Spleen (tissue), 11 donors: ENCODE measurements around the gene ARHGEF39. TPM values are rescaled to one million over a fixed set of nuclear protein-coding genes. Genes with fewer than 3 reads are reported as not detected.

Experiments used
- DNase-seq: peaks from one replicate; pipeline ENCODE4 v3.0.0-alpha.2; 2020
- H3K27ac ChIP-seq, 8 donors: fragments of 200-600 bp; sonication (generic) in 7 of 8; 1 replicate in 4 of 8; 2 replicates in 4 of 8; pipeline versions ENCODE4 v1.5.0 to v1.8.0; 2016 to 2021; ENCODE audit warnings: inconsistent platforms in 4 of 8, mild to moderate bottlenecking in 4 of 8, moderate library complexity in 1 of 8
- H3K27me3 ChIP-seq, 7 donors: fragments of 200-600 bp; sonication (generic) in 6 of 7; replicated peaks in 1 of 7; 1 replicate in 4 of 7; 2 replicates in 3 of 7; pipeline versions ENCODE4 v1.5.0 to v1.8.0; 2016 to 2021; ENCODE audit warnings: inconsistent platforms in 3 of 7, mild to moderate bottlenecking in 1 of 7
- H3K36me3 ChIP-seq, 6 donors: fragments of 200-600 bp; sonication (generic) in 5 of 6; 1 replicate in 4 of 6; 2 replicates in 2 of 6; pipeline versions ENCODE4 v1.5.0 to v1.8.0; 2016 to 2021; ENCODE audit warnings: inconsistent platforms in 2 of 6
- H3K4me1 ChIP-seq, 6 donors: fragments of 200-600 bp; sonication (generic) in 5 of 6; 1 replicate in 3 of 6; 2 replicates in 3 of 6; pipeline versions ENCODE4 v1.5.0 to v1.8.0; 2016 to 2021; ENCODE audit warnings: inconsistent platforms in 3 of 6
- H3K4me3 ChIP-seq, 8 donors: fragments of 200-600 bp; sonication (generic) in 7 of 8; 1 replicate in 4 of 8; 2 replicates in 4 of 8; pipeline versions ENCODE4 v1.5.0 to v1.8.0; 2016 to 2021; ENCODE audit warnings: inconsistent platforms in 4 of 8, mild to moderate bottlenecking in 4 of 8, moderate library complexity in 2 of 8
- H3K9me3 ChIP-seq, 8 donors: fragments of 200-600 bp; sonication (generic) in 7 of 8; 1 replicate in 4 of 8; 2 replicates in 4 of 8; pipeline versions ENCODE4 v1.5.0 to v1.8.0; 2016 to 2021; ENCODE audit warnings: inconsistent platforms in 4 of 8
- POLR2A ChIP-seq, 3 donors: fragments of 450-650 bp; IDR thresholded peaks; one replicate each; pipeline ENCODE4 v1.5.1; 2017; ENCODE audit warnings: antibody characterized with exemption in 3 of 3, mild to moderate bottlenecking in 1 of 3
- POLR2AphosphoS5 ChIP-seq, 3 donors: sonication (generic); formaldehyde crosslinking; IDR thresholded peaks; one replicate each; pipeline ENCODE4 v1.5.1; 2017; ENCODE audit warnings: antibody characterized with exemption in 3 of 3
- WGBS, 5 donors: extraction: QIAGEN DNeasy Blood & Tissue Kit in 3 of 5; methylation state at CpG; one replicate each; pipeline versions ENCODE4 v1.1.5 to v1.1.7; 2013 to 2018; 5-methylcytosine and 5-hydroxymethylcytosine counted together
- intact Hi-C: fragments of 100-400 bp; cut with DNase I; formaldehyde crosslinking; loops from one replicate; pipeline ENCODE4 v1.15.0; 2023; ENCODE audit warnings: low total_unique reads
- polyA plus RNA-seq, 3 donors: library from polyadenylated mRNA; stranded (reverse); fragments of 200-250 nt; gene quantifications; one replicate each; pipeline ENCODE4 v1.2.1, GENCODE V29; 2013
- total RNA-seq, 7 donors: library from RNA; depleted of rRNA in 3 of 7; stranded (reverse); fragments of >200 nt in 3 of 7; fragmentation: NEBNext Ultra II Directional in 4 of 7; extraction: Animal tissue kit (Norgen Biotek cat#: 25700) in 4 of 7; gene quantifications; one replicate each; pipeline versions ENCODE4 v1.1.0 to v1.2.1, GENCODE V29; 2016 to 2021
- TF ChIP-seq, protein P1 (sequence below), 11 experiments: fragments of 200-600 bp in 7 of 11; fragments of 450-650 bp in 4 of 11; sonication (generic) in 4 of 11; IDR thresholded peaks in 8 of 11; conservative IDR thresholded peaks in 3 of 11; 1 replicate in 7 of 11; 2 replicates in 4 of 11; pipeline versions ENCODE4 v1.4.0 to v1.8.0; 2016 to 2021; ENCODE audit warnings: antibody characterized with exemption in 11 of 11, inconsistent platforms in 4 of 11, mild to moderate bottlenecking in 1 of 11
- donor health status: healthy with polysubstance abuse.
- donor health status: DM: no; HTN: no; CAD: no; lungs with moderate emphysema.
- donor health status: DM: no; HTN: no; CAD: no.
- donor health status: Bipolar disorder and iron deficiency.
- donor health status: healthy.
- donor health status: DM: no; HTN: no; CAD: no.
- donor health status: DM: yes; HTN: yes; CAD: no.

Gene ARHGEF39
- total and polyA plus RNA-seq, 10 donors: 0.89 to 2.9 (median 1.3) TPM

DNA sequence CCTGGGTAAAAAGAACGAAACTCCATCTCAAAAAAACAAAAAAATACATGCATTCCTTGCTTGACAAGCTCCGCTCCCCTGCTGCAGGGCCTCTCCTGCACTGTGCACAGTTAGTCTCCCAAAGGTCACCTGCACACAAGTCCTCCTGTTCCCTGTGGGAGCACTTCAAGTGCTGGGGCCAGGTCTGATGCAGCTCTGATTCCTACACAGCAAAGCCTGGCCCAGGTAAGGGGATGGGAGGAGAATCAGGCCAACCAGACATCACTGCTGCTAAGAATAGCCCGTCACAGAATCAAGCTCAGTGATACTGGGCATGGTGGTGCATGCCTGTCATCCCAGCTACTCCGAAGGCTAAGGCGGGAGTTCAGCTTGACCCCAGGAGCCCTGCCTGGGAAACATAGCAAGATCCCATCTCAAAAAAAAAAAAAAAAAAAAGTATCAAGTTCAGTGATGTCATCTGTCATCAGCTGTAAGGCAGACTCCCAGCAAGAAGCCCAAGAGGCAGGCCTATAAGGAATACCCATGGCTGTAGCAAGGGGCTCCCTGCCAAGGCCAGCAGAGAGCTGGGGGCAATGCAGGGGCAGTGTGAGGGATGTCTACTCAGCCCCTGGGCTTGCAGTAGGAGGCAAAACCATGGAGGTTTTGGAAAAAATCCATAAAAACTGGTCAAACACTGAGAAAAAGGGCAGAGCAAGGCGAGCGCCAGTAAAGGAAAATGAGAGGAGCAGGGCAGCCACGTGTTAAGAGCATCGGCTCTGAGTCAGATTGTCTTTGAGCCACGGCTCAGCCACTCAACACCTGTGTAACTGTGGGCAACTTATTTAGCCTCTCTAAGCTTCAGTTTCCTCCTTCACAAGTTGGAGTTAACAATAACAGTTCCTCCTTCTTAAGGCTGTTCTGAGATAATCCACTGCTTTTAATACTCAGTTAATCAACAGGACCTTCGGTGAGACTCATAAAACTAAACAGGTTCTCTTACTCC lies 21.5 kb upstream of the ARHGEF39 start:
- WGBS, 5 donors: 69 to 85% (median 77%) methylated on average over 11 of the region's 11 CpGs
- Histone ChIP-seq H3K4me1 (peaks cover 0 to 58% (median 18%) of the 10 kb centered on the region in 6 donors), H3K27ac (peak overlapping the region in 1 of 8 donors; percentile 17), H3K36me3 (peaks cover 0 to 39% (median 7%) of the 10 kb centered on the region in 6 donors), H3K9me3 (no peaks in the 10 kb centered on the region), H3K4me3 (peak overlapping the region in 1 of 8 donors; percentile 67), H3K27me3 (peaks cover 0 to 7% (median 0%) of the 10 kb centered on the region in 7 donors)
- intact Hi-C loops: no loop called here
- no peak for DNase-seq
- TF ChIP-seq, protein P1, sequence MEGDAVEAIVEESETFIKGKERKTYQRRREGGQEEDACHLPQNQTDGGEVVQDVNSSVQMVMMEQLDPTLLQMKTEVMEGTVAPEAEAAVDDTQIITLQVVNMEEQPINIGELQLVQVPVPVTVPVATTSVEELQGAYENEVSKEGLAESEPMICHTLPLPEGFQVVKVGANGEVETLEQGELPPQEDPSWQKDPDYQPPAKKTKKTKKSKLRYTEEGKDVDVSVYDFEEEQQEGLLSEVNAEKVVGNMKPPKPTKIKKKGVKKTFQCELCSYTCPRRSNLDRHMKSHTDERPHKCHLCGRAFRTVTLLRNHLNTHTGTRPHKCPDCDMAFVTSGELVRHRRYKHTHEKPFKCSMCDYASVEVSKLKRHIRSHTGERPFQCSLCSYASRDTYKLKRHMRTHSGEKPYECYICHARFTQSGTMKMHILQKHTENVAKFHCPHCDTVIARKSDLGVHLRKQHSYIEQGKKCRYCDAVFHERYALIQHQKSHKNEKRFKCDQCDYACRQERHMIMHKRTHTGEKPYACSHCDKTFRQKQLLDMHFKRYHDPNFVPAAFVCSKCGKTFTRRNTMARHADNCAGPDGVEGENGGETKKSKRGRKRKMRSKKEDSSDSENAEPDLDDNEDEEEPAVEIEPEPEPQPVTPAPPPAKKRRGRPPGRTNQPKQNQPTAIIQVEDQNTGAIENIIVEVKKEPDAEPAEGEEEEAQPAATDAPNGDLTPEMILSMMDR (IDR thresholded peaks at IDR 0.05 in 8 of 11, conservative IDR thresholded peaks at IDR 0.05 in 3 of 11): no peak
- TF ChIP-seq POLR2A (IDR thresholded peaks at IDR 0.05) (no peak), POLR2AphosphoS5 (IDR thresholded peaks at IDR 0.05) (no peak)

DNA sequence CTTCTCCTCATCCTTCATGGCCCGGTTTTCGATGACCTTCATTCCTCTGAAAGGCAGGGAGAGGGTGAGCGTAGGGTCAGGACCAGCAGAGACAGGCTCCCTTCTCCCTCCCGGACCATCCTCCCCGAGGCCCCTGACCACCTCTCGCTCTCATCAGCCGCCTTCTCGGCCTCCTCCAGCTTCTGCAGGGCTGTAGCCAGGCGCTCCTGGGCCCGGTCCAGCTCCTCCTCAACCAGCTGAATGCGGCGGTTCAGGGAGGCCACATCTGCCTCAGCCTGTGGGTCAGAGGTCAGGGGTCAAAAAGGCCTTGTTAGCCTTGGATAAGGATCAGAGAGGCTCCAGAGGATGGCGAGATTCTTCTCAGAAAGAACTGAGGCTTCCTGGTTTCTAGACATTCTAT lies 20.5 kb upstream of the ARHGEF39 start:
- Histone ChIP-seq H3K27ac (no peak overlapping the region), H3K9me3 (no peaks in the 10 kb centered on the region), H3K4me3 (no peak overlapping the region), H3K4me1 (peaks cover 0 to 54% (median 15%) of the 10 kb centered on the region in 6 donors), H3K27me3 (peaks cover 0 to 7% (median 0%) of the 10 kb centered on the region in 7 donors), H3K36me3 (peaks cover 0 to 39% (median 7%) of the 10 kb centered on the region in 6 donors)
- intact Hi-C loops: no loop called here
- TF ChIP-seq POLR2AphosphoS5 (IDR thresholded peaks at IDR 0.05): peak in 2 of 3 donors; percentile 34 to 63
- TF ChIP-seq, protein P1 (IDR thresholded peaks at IDR 0.05 in 8 of 11, conservative IDR thresholded peaks at IDR 0.05 in 3 of 11): no peak
- DNase-seq: no peak
- 73 to 94% (median 82%) methylated on average over 13 of the region's 13 CpGs for WGBS, 5 donors

DNA sequence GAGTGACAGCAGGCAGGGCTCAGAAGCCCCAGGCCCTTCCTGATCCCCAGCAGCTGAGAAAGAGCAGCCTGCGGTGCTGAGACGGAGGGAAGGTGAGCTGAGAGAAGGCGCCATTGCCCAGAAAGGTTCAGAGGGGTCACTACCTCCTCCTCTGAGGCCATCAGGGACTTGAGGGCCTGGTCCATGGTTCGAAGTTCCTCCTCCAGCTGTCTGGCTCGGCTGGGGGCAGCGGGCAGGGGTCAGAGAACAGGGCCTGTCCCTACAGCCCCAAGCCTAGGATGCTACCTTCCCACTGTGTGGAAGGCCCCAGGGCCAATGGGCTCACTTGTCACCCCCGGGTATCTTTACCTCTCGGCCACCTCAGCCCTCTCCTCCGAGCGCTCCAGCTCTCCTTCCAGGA lies 19.9 kb upstream of the ARHGEF39 start:
- intact Hi-C loops: no loop called here
- 93 to 97% (median 95%) methylated on average over 7 to 10 of the region's 10 CpGs for WGBS, 5 donors
- peaks cover 0 to 4% (median 0%) of the 10 kb centered on the region in 7 donors for H3K27me3 ChIP-seq
- no peak overlapping the region for H3K27ac ChIP-seq
- H3K9me3 ChIP-seq: no peaks in the 10 kb centered on the region
- peaks cover 0 to 39% (median 7%) of the 10 kb centered on the region in 6 donors for H3K36me3 ChIP-seq
- peaks cover 0 to 51% (median 10%) of the 10 kb centered on the region in 6 donors for H3K4me1 ChIP-seq
- peak; percentile 47 for DNase-seq
- H3K4me3 ChIP-seq: no peak overlapping the region
- TF ChIP-seq POLR2A (IDR thresholded peaks at IDR 0.05) (no peak), POLR2AphosphoS5 (IDR thresholded peaks at IDR 0.05) (no peak)
- TF ChIP-seq, protein P1 (IDR thresholded peaks at IDR 0.05 in 8 of 11, conservative IDR thresholded peaks at IDR 0.05 in 3 of 11): no peak

DNA sequence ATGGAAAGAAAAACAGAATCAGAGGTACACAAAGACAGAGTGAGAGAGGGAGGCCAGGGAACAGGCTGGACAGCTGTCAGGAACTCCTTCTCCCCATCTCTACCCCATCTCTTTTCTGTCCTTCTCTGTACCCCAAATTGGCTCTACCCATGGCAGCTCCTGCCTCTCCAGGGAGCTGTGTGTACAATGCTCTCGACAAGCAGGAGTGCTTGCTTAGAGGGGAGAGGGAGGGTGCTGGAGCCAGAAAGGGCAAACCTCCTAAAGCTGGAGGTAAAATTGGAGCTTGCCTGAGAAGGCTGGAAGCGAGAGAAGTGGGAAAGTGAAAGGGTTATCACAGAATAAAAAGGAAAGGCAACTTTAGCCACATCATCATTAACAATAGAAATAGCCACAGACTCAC lies 18.3 kb upstream of the ARHGEF39 start:
- WGBS, 5 donors: 71 to 89% (median 85%) methylated on average over 2 of the region's 2 CpGs
- intact Hi-C loops: no loop called here
- H3K27me3 ChIP-seq: no peaks in the 10 kb centered on the region
- no peaks in the 10 kb centered on the region for H3K9me3 ChIP-seq
- peak; percentile 6 for DNase-seq
- TF ChIP-seq POLR2A (IDR thresholded peaks at IDR 0.05) (no peak), POLR2AphosphoS5 (IDR thresholded peaks at IDR 0.05) (no peak)
- TF ChIP-seq, protein P1 (IDR thresholded peaks at IDR 0.05 in 8 of 11, conservative IDR thresholded peaks at IDR 0.05 in 3 of 11): no peak
- no peak overlapping the region for H3K27ac ChIP-seq
- peaks cover 0 to 39% (median 7%) of the 10 kb centered on the region in 6 donors for H3K36me3 ChIP-seq
- peaks cover 0 to 35% (median 4%) of the 10 kb centered on the region in 6 donors for H3K4me1 ChIP-seq
- no peak overlapping the region for H3K4me3 ChIP-seq
